Measurements from ENCODE around the gene CTCFL.

CTCFL gene, protein sequence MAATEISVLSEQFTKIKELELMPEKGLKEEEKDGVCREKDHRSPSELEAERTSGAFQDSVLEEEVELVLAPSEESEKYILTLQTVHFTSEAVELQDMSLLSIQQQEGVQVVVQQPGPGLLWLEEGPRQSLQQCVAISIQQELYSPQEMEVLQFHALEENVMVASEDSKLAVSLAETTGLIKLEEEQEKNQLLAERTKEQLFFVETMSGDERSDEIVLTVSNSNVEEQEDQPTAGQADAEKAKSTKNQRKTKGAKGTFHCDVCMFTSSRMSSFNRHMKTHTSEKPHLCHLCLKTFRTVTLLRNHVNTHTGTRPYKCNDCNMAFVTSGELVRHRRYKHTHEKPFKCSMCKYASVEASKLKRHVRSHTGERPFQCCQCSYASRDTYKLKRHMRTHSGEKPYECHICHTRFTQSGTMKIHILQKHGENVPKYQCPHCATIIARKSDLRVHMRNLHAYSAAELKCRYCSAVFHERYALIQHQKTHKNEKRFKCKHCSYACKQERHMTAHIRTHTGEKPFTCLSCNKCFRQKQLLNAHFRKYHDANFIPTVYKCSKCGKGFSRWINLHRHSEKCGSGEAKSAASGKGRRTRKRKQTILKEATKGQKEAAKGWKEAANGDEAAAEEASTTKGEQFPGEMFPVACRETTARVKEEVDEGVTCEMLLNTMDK

DNA sequence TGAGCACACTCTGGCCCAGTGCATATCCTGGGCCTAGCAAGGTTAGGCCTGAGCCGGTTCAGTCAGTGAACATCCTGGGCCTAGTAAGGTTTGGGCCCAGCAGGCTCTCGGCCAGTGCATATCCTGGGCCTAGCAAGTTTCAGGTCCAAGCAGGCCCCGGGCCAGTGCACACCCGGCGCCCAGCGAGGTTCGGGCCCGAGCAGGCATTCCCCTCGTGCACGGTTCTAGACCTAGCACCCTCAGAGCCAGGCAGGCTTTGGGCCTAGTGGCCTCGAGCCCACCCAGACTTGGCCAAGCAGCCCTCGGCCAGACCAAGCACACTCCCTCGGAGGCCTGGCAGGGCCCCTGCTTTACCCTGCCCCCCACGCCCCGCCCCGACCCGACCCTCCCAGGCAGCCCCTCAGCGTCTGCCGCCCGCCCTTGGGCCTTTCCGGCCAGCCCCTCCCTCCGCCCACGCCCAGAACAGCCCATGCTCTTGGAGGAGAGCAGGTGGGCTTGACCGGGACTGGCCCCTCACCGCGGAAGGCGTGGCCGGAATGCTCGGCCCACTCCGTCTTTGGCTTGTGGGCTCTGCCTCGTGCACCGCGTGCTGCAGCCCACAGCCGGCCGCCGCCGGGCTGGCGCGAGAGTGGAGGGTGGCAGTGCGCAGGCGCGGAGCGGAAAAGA, at the start of gene CTCFL:
TSS of gene CTCFL (minus strand) at position 630 of the 666 bp plus-strand sequence. CDS start 935 bp downstream, outside the sequence.
- no peak for DNase-seq (ENCODE audit: low read depth in 2 of 3, low spot score in 1 of 3)

DNA sequence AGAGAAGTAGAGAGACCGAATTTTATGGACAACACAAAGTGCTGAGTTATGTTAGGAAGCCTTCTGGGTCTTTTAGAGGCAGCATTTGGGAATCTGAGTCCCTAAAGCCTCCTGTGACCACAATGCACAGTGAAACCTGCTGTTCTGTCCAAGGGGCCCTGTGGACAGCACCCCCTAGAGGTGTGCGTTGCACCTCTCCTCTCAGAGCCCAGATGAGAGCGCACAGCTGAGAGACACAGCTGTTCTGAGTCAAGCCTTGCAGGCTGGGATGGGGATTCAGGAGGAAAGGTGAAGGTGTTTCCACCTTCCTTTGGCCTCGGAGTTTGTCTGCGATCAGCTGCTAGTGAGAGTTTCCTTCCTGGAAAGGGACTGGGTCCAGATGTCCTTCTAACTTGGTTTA, 49.0 kb upstream of the CTCFL start:
- no peak for DNase-seq (ENCODE audit: low read depth in 2 of 3, low spot score in 1 of 3)

DNA sequence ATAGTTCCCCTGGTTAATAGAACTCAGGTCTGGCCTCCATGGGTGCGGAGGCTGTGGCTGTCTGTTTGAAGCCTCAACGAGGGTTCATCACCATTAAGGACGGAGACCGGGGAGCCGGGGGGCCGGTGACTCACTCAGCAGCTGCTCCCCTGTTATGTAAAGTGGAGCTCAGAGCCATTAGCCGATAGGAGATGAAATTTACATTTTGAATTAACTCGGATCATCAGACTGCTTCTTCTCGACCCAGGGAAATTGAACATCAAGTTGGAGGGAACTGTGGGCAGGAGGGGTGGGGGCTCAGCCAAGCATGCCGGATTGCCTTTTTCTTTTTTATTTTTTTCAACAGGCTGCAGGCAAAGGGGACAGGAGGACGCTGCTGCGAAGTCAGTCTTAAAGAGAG, 48.3 kb upstream of the CTCFL start:
- DNase-seq (ENCODE audit: low read depth in 2 of 3, low spot score in 1 of 3): no peak

DNA sequence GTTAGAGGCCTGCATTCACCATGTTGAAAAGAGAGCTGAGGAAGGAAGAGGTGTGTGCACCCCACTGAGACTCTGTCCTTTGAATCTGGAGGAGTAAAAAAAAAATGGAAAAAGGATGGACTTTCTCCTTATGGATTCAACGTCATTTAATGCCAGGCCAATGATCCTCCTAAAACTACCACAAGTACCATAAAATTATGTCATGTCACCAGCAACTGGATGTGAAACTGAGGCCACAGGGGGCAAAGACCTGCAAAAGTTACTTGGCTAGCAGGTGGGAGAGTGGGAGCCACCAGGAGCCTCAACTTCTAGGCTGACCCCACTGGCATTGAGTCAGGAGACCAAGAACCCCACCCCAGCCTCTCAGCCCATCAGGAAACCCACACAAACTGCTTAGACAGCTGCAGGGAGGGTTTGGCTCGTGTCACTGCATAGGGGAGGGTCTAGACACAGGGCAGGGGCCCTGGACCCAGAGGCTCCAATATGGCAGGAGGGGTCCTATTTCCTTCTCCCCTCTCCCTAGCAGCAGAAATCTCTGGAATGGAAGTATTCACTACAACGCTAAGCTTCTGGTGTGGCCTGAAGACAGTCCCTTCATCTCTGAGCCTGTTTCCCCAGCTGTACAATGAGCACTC, 47.0 kb upstream of the CTCFL start:
- DNase-seq (ENCODE audit: low read depth in 2 of 3, low spot score in 1 of 3): no peak

DNA sequence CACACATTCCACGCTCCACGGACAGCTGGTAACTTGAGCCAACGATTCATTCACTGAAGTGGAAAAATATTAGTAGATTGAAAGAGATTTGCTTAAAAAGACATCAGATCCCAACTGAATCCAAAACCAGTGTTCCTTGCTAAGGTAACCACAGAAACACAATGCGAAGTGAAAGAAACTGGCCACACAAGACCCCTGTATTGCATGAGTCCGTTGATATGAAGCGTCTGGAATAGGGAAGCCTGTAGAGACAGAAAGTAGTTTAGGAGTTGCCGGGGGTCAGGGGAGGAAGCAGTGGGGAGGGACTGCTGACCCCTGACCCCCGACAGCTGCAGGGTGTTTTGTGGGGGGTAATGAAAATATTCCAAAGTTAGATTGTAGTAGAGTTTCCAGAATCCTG, 46.0 kb upstream of the CTCFL start:
- DNase-seq (ENCODE audit: low read depth in 2 of 3, low spot score in 1 of 3): no peak

DNA sequence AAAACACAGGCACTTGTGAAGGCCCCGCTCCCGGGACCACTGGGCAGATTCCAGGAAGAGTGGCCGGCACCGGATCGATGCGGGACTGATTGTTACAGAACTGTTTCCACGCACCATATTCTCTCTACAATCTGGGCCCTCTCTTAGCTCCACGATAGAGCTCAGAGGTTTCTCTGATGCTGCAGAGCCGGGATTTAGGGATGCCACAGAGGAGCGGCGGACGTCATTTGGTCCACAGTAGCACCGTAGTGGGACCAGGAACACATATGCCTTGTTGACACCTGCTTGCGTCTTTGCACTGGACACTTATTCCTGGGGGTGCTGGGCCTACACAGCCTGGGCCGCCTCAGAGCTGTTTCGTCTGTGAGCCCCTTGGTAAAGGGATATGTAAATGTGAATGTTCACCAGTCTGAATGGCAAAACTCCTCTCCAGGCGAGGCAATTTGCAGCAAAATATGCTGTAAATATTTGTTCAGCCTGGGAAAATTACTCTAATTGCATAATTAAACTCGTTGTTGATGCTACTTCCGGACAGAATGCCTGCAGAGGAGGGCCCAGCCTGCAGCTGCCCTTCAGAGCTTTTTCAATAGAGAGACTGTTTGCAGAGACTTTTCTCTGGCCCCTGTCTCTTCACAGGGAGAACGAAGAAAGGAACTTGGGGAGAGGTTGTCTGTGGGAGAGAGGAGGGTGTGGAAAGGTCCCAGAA, 45.4 kb upstream of the CTCFL start:
- no peak for DNase-seq (ENCODE audit: low read depth in 2 of 3, low spot score in 1 of 3)

DNA sequence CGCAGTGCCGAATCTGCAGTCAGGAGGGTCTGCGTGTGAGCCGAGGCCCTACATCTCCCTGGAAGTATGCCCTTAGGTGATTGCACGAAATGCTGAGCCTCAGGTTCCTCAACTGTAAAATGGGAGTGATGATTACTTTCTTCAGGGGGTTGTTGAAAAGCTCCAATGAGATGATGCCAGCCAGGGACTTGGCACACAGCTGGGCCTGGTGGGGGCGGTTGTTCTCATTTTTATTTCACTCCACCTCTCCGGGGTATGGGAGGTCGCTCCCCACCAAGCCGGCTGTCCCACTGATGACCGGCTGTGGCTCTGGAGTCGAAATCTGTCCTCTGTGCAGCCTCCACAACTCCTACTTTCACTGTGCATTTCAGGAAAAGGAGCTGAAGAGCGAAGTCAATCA, 44.0 kb upstream of the CTCFL start:
- no peak for DNase-seq (ENCODE audit: low read depth in 2 of 3, low spot score in 1 of 3)

DNA sequence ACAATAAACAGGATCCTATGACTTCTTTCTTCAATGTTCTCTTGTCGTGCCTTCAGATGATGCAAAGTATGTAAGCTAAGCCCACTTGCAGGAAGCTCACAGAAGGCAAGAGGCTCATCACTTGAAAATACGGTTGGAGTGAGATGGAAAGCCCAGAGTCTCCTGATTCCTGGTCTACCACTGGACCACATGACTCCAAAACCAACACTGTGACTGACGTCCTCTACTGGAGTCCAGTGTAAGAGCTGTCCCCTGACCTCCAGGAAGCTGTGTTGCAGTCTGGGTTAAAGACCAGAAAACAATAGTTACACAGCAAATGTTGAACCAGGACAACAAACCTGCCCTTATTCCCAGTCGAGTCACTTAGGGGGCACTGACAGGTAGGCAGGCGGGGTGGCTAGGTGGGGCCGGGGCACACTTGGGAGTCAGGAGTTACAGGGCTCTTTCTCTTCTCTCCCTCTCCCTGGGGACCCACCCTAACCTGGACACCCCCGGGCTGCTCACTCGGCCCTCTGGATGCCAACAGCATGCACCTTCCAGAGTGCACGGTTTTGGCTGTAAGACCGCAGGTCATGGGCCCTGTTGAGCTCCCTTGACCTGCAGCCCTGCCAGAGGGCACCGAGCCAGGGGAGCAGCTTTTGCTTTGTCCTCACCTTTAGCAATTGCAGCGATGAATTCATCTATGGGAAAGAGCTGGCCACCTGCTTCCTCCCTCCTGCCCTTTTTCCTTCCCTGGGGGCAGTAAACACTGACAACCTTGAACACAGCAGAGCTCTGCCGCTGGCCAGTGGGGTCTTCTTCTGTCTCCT, 43.4 kb upstream of the CTCFL start:
- DNase-seq (ENCODE audit: low read depth in 2 of 3, low spot score in 1 of 3): no peak

DNA sequence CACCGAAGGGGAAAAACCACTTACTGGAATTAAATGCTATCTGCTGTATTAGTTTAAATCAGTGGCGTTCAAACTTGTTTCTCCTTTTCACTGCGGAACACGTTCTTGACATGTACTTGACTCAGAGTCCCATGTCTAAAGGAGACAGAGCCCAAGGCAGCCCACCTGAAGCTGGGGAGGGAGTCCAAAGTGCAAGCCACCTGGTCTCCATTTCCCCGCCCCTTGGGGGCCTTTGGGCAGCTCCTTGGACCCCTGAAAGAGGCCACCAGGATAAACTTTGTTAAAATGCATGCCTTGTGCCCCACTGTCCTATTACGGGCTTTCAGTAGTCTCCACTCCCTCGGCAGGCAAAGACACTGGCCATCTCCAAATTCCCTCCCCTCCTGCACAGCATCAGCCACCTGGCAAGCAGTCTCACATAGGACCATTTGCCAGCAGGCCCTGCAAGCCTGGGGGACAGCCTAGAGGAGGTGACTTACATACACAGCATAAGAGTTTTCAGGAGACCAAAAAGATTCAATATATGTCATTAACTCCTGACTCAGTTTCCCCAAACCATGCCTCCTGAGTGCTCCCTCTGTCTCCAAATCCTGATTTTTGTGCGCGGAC, 42.6 kb upstream of the CTCFL start:
- DNase-seq (ENCODE audit: low read depth in 2 of 3, low spot score in 1 of 3): no peak

DNA sequence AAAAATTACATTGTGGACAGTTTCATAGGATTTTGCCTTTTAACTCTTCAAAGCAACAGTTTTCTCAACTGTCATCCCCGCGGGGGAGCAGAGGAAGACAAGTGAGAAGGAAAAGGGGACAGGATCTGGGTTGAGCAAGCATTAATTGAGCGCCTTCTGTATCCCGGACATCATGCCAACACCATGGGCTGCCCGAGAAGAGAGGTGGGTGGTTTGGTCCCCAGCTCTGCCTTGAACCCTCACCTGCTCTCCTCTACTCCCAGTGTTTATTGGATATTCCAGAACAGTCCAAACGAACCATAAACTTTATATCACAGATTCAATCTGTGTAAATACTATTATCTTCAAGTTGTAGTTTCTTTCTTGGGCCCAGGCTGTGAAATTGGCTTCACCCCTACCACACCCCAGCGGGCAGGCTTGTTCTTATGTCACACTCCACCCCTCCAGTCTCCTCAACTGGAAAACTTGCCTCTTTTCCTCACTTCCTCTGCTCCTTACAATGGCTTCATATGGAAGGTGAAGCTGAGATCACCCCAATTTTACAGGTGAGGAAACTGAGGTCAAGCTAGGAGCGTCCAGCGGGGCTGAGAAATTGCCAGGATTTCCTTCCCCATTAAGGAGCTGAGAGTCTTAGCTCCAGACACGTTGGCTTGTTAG, 42.0 kb upstream of the CTCFL start:
- DNase-seq (ENCODE audit: low read depth in 2 of 3, low spot score in 1 of 3): no peak

DNA sequence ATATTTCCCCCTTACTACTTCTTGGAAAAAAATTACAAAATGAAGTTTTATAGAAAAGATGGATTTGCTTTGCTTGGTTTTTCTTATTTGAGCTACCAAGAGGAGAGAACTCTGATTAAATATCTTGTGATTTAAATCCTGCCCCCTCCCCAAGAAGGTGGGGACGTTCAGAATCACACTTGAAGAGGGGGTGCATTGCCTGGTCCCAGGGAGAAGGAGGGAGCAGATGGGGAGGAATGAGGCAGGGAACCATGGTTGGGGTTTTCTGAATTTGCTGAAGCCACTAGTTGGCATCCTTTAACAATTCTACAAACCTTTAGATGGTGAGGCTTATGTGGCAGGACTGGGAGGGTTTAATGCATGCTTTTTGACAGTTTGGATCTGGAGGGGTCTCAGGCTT, 41.5 kb upstream of the CTCFL start:
- DNase-seq (ENCODE audit: low read depth in 2 of 3, low spot score in 1 of 3): no peak

DNA sequence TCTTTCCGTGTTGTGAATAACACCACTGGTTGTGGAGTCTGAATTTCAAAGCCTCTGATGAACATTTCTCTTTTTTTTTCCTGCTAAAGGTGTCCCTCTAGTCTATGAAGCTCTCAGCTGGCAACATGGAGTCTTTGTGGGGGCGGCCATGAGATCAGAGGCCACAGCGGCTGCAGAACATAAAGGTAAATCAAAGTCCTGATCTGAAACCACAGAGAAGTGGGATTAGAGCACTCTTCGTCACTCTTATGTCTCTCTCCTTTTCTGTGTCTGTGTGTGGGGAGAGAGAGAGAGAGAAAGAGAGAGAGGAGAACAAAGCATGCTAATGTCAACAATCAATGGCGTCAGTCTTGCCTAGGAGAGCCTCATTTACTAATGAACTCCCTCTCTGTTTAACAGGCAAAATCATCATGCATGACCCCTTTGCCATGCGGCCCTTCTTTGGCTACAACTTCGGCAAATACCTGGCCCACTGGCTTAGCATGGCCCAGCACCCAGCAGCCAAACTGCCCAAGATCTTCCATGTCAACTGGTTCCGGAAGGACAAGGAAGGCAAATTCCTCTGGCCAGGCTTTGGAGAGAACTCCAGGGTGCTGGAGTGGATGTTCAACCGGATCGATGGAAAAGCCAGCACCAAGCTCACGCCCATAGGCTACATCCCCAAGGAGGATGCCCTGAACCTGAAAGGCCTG, 40.2 kb upstream of the CTCFL start:
- DNase-seq (ENCODE audit: low read depth in 2 of 3, low spot score in 1 of 3): no peak

DNA sequence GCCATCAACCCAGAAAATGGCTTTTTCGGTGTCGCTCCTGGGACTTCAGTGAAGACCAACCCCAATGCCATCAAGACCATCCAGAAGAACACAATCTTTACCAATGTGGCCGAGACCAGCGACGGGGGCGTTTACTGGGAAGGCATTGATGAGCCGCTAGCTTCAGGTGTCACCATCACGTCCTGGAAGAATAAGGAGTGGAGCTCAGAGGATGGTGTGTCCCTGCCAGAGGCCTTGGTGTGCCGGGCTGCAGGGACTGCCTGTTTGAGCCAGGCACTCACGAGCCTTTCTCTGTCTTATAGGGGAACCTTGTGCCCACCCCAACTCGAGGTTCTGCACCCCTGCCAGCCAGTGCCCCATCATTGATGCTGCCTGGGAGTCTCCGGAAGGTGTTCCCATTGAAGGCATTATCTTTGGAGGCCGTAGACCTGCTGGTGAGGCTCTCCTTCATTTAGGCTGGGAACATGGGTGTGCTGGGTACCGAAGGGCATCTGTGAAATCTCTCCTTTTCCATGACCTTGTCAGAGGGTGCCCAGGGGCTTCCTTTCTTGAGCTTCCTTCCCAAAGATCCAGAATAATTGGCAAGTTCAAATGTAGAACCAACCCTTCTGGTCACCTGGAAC, 39.4 kb upstream of the CTCFL start:
- no peak for DNase-seq (ENCODE audit: low read depth in 2 of 3, low spot score in 1 of 3)

DNA sequence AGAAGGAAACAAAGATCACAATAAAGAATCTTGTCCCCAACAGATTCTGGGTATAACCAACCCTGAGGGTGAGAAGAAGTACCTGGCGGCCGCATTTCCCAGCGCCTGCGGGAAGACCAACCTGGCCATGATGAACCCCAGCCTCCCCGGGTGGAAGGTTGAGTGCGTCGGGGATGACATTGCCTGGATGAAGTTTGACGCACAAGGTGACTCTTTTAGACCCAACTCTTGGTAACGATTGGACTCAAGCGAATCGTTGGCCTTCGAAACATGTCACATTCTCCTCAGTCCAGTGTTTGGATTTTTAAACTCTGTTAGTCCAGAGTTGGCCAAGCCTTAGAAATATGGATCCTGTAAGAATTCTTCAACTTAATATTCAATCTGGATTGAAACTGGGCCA, 38.6 kb upstream of the CTCFL start:
- DNase-seq (ENCODE audit: low read depth in 2 of 3, low spot score in 1 of 3): no peak

DNA sequence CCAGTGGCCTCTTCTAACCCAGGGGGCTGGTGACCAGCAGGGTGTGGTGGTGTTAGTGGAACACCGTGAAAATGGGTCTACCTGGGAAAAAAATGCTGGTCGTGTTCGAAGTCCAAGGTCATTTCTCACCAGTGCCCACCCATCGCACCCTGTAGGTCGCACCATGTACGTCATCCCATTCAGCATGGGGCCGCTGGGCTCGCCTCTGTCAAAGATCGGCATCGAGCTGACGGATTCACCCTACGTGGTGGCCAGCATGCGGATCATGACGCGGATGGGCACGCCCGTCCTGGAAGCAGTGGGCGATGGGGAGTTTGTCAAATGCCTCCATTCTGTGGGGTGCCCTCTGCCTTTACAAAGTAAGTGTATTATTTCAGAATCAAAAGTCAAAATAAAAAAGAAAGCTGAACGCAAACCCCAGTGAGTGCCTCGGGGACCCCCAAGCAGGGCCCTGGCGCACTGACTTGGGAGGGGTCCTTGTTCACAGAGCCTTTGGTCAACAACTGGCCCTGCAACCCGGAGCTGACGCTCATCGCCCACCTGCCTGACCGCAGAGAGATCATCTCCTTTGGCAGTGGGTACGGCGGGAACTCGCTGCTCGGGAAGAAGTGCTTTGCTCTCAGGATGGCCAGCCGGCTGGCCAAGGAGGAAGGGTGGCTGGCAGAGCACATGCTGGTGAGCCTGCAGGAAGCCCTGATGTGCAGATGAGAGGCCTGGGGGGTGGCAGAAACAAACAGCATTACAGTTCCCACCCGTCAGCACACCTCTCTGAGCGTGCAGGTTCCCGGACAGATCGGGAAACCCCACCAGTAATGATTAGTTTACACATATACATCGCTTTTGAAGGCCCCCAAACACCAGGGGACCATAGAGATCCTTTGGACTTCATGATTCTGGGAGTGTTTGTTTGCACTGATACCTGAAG, 37.9 kb upstream of the CTCFL start:
- DNase-seq (ENCODE audit: low read depth in 2 of 3, low spot score in 1 of 3): no peak

DNA sequence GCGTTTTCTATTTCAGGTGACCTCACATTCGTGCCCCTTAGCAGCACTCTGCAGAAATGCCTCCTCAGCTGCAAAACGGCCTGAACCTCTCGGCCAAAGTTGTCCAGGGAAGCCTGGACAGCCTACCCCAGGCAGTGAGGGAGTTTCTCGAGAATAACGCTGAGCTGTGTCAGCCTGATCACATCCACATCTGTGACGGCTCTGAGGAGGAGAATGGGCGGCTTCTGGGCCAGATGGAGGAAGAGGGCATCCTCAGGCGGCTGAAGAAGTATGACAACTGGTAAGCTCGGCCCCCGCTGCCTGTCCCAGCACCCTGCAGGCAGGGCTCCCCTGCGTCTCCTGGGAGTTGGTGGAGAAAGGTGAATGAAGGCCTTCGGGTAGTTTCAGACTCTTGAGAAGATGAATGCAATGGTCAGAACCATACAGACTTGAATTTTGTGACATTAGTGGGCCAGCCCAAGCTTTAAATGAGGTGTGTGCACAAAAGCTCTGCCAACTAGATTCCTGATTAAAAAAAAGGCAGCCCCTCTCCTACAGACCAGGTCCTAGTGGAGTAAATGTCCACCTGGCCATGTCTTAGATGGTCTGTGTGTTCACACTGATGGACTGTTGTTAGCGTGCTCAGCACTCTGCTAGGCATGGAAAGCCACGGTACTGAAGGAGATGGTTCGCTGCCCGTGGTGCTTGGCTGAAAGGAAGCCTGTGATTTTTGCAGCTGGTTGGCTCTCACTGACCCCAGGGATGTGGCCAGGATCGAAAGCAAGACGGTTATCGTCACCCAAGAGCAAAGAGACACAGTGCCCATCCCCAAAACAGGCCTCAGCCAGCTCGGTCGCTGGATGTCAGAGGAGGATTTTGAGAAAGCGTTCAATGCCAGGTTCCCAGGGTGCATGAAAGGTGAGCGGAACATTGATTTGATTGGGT, 36.7 kb upstream of the CTCFL start:
- no peak for DNase-seq (ENCODE audit: low read depth in 2 of 3, low spot score in 1 of 3)
